Neural cell (in vitro differentiated cells): ENCODE data around the gene TRABD2B. TPM values are rescaled to one million over a fixed set of nuclear protein-coding genes. Genes with fewer than 3 reads are reported as not detected.

Source experiments
- H2AFZ ChIP-seq: fragments of 200-600, 300-800 bp; sonication (generic), shearing (Covaris generic); 2 replicates; pipeline ENCODE4 v1.6.0; 2014; ENCODE audit warnings: low read depth, mild to moderate bottlenecking, antibody characterized with exemption, low read length, moderate library complexity
- H3F3A ChIP-seq: fragments of 200-600 bp; shearing (Covaris generic); 2 replicates; pipeline ENCODE4 v1.6.1; 2016; ENCODE audit warnings: mild to moderate bottlenecking, moderate library complexity, mixed read lengths, antibody characterized with exemption, low read length; ENCODE audit not compliant: insufficient read depth, poor library complexity, severe bottlenecking
- H3K27ac ChIP-seq: fragments of 200-600, 300-800 bp; sonication (generic), shearing (Covaris generic); 2 replicates; pipeline ENCODE4 v1.5.1; 2014; ENCODE audit warnings: mild to moderate bottlenecking, low read length, moderate library complexity
- H3K27me3 ChIP-seq: fragments of 300-800, 200-600 bp; sonication (generic), shearing (Covaris generic); 2 replicates; pipeline ENCODE4 v1.6.0; 2014; ENCODE audit warnings: mild to moderate bottlenecking, low read depth, low read length, moderate library complexity; ENCODE audit not compliant: insufficient read depth
- H3K36me3 ChIP-seq: fragments of 300-800, 200-600 bp; sonication (generic), shearing (Covaris generic); 2 replicates; pipeline ENCODE4 v1.5.1; 2014; ENCODE audit warnings: mild to moderate bottlenecking, antibody characterized with exemption, low read length, moderate library complexity; ENCODE audit not compliant: insufficient read depth
- H3K4me2 ChIP-seq: fragments of 300-800, 200-600 bp; sonication (generic), shearing (Covaris generic); 2 replicates; pipeline ENCODE4 v1.6.0; 2014; ENCODE audit warnings: mild to moderate bottlenecking, low read length
- H3K4me3 ChIP-seq: fragments of 300-800, 200-600 bp; sonication (generic), shearing (Covaris generic); 2 replicates; pipeline ENCODE4 v1.5.1; 2014; ENCODE audit warnings: mild to moderate bottlenecking, low read length, moderate library complexity
- H3K79me2 ChIP-seq: fragments of 200-600 bp; shearing (Covaris generic); replicated peaks from 2 replicates; pipeline ENCODE4 v1.6.0; 2014; ENCODE audit warnings: mild to moderate bottlenecking, low read length, moderate library complexity; ENCODE audit not compliant: insufficient read depth
- H3K9ac ChIP-seq: fragments of 300-800, 200-600 bp; sonication (generic), shearing (Covaris generic); 2 replicates; pipeline ENCODE4 v1.6.1; 2016; ENCODE audit warnings: mild to moderate bottlenecking, low read length, mixed read lengths
- H3K9me2 ChIP-seq: fragments of 200-600 bp; shearing (Covaris generic); 2 replicates; pipeline ENCODE4 v1.6.1; 2016; ENCODE audit warnings: mild to moderate bottlenecking, low read length, mixed read lengths; ENCODE audit not compliant: insufficient read depth
- H3K9me3 ChIP-seq: fragments of 200-600, 300-800 bp; sonication (generic), shearing (Covaris generic); 2 replicates; pipeline ENCODE4 v1.6.1; 2016; ENCODE audit warnings: mild to moderate bottlenecking, mixed run types, low read length, moderate library complexity, mixed read lengths
- H4K20me1 ChIP-seq: fragments of 200-600 bp; shearing (Covaris generic); 2 replicates; pipeline ENCODE4 v1.6.1; 2016; ENCODE audit warnings: mild to moderate bottlenecking, mixed run types; ENCODE audit not compliant: insufficient read depth
- CTCF ChIP-seq: fragments of 450-650 bp; IDR thresholded peaks from 2 replicates; pipeline ENCODE4 v1.5.1; 2014; ENCODE audit warnings: antibody characterized with exemption, mild to moderate bottlenecking, moderate library complexity; ENCODE audit not compliant: poor library complexity, severe bottlenecking
- EP300 ChIP-seq: fragments of 450-650 bp; conservative IDR thresholded peaks from 2 replicates; pipeline ENCODE4 v1.6.1; 2014; ENCODE audit warnings: antibody characterized with exemption, mild to moderate bottlenecking, moderate library complexity; ENCODE audit not compliant: poor library complexity, severe bottlenecking
- EZH2 ChIP-seq: fragments of 200-600, 300-800 bp; shearing (Covaris generic), sonication (generic); IDR thresholded peaks from 2 replicates; pipeline ENCODE4 v1.6.1; 2014; ENCODE audit warnings: antibody characterized with exemption, low read length, borderline replicate concordance, mild to moderate bottlenecking; ENCODE audit not compliant: insufficient read depth, poor library complexity, severe bottlenecking
- MXI1 ChIP-seq: fragments of 450-650 bp; conservative IDR thresholded peaks from 2 replicates; pipeline ENCODE4 v1.6.1; 2014; ENCODE audit warnings: antibody characterized with exemption, mild to moderate bottlenecking; ENCODE audit not compliant: poor library complexity, severe bottlenecking
- POLR2AphosphoS5 ChIP-seq: IDR thresholded peaks from 2 replicates; pipeline ENCODE4 v1.6.1; 2012
- RAD21 ChIP-seq: fragments of 450-650 bp; conservative IDR thresholded peaks from 2 replicates; pipeline ENCODE4 v1.6.1; 2014; ENCODE audit warnings: antibody characterized with exemption, mild to moderate bottlenecking, moderate library complexity
- REST ChIP-seq: IDR thresholded peaks from 2 replicates; pipeline ENCODE4 v1.6.1; 2012; ENCODE audit warnings: borderline replicate concordance
- SMC3 ChIP-seq: fragments of 450-650 bp; conservative IDR thresholded peaks from 2 replicates; pipeline ENCODE4 v1.6.1; 2014; ENCODE audit warnings: antibody characterized with exemption, mild to moderate bottlenecking, moderate library complexity; ENCODE audit not compliant: poor library complexity
- TAF1 ChIP-seq: IDR thresholded peaks from 2 replicates; pipeline ENCODE4 v1.6.1; 2012; ENCODE audit warnings: low read depth
- polyA plus RNA-seq: library from polyadenylated mRNA; depleted of rRNA; stranded (reverse); fragments of >200 nt; gene quantifications from 2 replicates; pipeline ENCODE4 v1.2.3, GENCODE V29; 2014

TRABD2B gene
- polyA plus RNA-seq, 1 donor from 2014 or later = 0.02 TPM

GRCh38 chr1:47930210-47930840 lies 66.9 kb downstream of the TRABD2B start:
- Histone ChIP-seq H4K20me1 (no peaks in the 10 kb centered on the region), H3K27ac (no peak overlapping the region), H3K9me3 (no peaks in the 10 kb centered on the region), H3K36me3 (no peaks in the 10 kb centered on the region), H2AFZ (no peak overlapping the region), H3F3A (no peaks in the 10 kb centered on the region), H3K79me2 (no peaks in the 10 kb centered on the region), H3K4me2 (no peak overlapping the region), H3K4me3 (no peak overlapping the region), H3K9ac (no peak overlapping the region), H3K9me2 (no peaks in the 10 kb centered on the region), H3K27me3 (no peaks in the 10 kb centered on the region)
- TF ChIP-seq REST (no peak), POLR2AphosphoS5 (no peak), CTCF (no peak), EZH2 (no peak), TAF1 (no peak), MXI1 (no peak), RAD21 (no peak), SMC3 (no peak), EP300 (no peak)

GRCh38 chr1:47927165-47927564 lies 70.0 kb downstream of the TRABD2B start:
- no peak overlapping the region for H3K9ac ChIP-seq
- no peaks in the 10 kb centered on the region for H3K36me3 ChIP-seq
- H3K9me2 ChIP-seq = no peaks in the 10 kb centered on the region
- no peak overlapping the region for H3K4me2 ChIP-seq
- H2AFZ ChIP-seq = no peak overlapping the region
- H3K4me3 ChIP-seq = no peak overlapping the region
- H3K27me3 ChIP-seq = no peaks in the 10 kb centered on the region
- no peak overlapping the region for H3K27ac ChIP-seq
- no peaks in the 10 kb centered on the region for H3K9me3 ChIP-seq
- TF ChIP-seq EZH2 (no peak), EP300 (no peak), REST (no peak), POLR2AphosphoS5 (no peak), SMC3 (no peak), RAD21 (no peak), MXI1 (no peak), CTCF (no peak), TAF1 (no peak)
- no peaks in the 10 kb centered on the region for H3F3A ChIP-seq
- H3K79me2 ChIP-seq = no peaks in the 10 kb centered on the region
- no peaks in the 10 kb centered on the region for H4K20me1 ChIP-seq
